Astrocyte (in vitro differentiated cells and primary cell): ENCODE results near the gene EFCC1. TPM values are rescaled to one million over a fixed set of nuclear protein-coding genes. Genes with fewer than 3 reads are reported as not detected.
A peak's percentile ranks its signal among the peaks of the same experiment; 100 is the strongest.

Experiments
- DNase-seq: peaks from one replicate; pipeline ENCODE4 v3.0.0-alpha.2; 2010; ENCODE audit warnings: low read depth
- FAIRE-seq: peaks from 2 replicates; lab custom pipeline; 2011; peaks lifted over from hg19 to GRCh38; lab: Jason Lieb, UNC
- H2AFZ ChIP-seq: 2 replicates; pipeline ENCODE4 v1.6.0; 2012; ENCODE audit warnings: low read depth, low read length, inconsistent platforms
- H3K27ac ChIP-seq: 2 replicates; pipeline ENCODE4 v1.5.1; 2011; ENCODE audit warnings: low read depth, low read length, inconsistent platforms
- H3K27me3 ChIP-seq: 2 replicates; pipeline ENCODE4 v1.6.0; 2011; ENCODE audit warnings: low read length, inconsistent platforms; ENCODE audit not compliant: insufficient read depth
- H3K36me3 ChIP-seq: 2 replicates; pipeline ENCODE4 v1.5.1; 2011; ENCODE audit warnings: low read length, inconsistent platforms; ENCODE audit not compliant: insufficient read depth
- H3K4me1 ChIP-seq: 2 replicates; pipeline ENCODE4 v1.5.1; 2011; ENCODE audit warnings: low read length, inconsistent platforms; ENCODE audit not compliant: insufficient read depth
- H3K4me2 ChIP-seq: 2 replicates; pipeline ENCODE4 v1.6.0; 2012; ENCODE audit warnings: low read length, inconsistent platforms
- H3K4me3 ChIP-seq: 2 replicates; pipeline ENCODE4 v1.5.1; 2011; ENCODE audit warnings: low read depth, mild to moderate bottlenecking, low read length, inconsistent platforms; ENCODE audit not compliant: insufficient read depth
- H3K79me2 ChIP-seq: 2 replicates; pipeline ENCODE4 v1.6.0; 2012; ENCODE audit warnings: mild to moderate bottlenecking, low read length, inconsistent platforms; ENCODE audit not compliant: insufficient read depth
- H3K9ac ChIP-seq: 2 replicates; pipeline ENCODE4 v1.6.0; 2012; ENCODE audit warnings: mild to moderate bottlenecking, low read length, inconsistent platforms
- H3K9me3 ChIP-seq: 2 replicates; pipeline ENCODE4 v1.5.1; 2012; ENCODE audit warnings: low read depth, mild to moderate bottlenecking, low read length, inconsistent platforms; ENCODE audit not compliant: insufficient read depth
- H4K20me1 ChIP-seq: 2 replicates; pipeline ENCODE4 v1.6.0; 2012; ENCODE audit warnings: low read length, inconsistent platforms; ENCODE audit not compliant: insufficient read depth
- H3K27ac Mint-ChIP-seq: one replicate; pipeline ENCODE4 v1.8.0; 2021; ENCODE audit warnings: mild to moderate bottlenecking, mixed read lengths; ENCODE audit not compliant: unreplicated experiment
- H3K27me3 Mint-ChIP-seq: one replicate; pipeline ENCODE4 v1.8.0; 2021; ENCODE audit warnings: low read depth, mixed read lengths; ENCODE audit not compliant: unreplicated experiment
- H3K36me3 Mint-ChIP-seq: one replicate; pipeline ENCODE4 v1.8.0; 2021; ENCODE audit warnings: low read depth, mixed read lengths; ENCODE audit not compliant: unreplicated experiment
- H3K4me1 Mint-ChIP-seq: one replicate; pipeline ENCODE4 v1.8.0; 2021; ENCODE audit warnings: low read depth, mixed read lengths; ENCODE audit not compliant: unreplicated experiment
- H3K4me3 Mint-ChIP-seq: one replicate; pipeline ENCODE4 v1.8.0; 2021; ENCODE audit warnings: mild to moderate bottlenecking, moderate library complexity, mixed read lengths; ENCODE audit not compliant: unreplicated experiment
- H3K9me3 Mint-ChIP-seq: one replicate; pipeline ENCODE4 v1.8.0; 2021; ENCODE audit warnings: mild to moderate bottlenecking, mixed read lengths; ENCODE audit not compliant: unreplicated experiment
- CTCF ChIP-seq: IDR thresholded peaks from 2 replicates; pipeline ENCODE4 v1.5.1; 2011; ENCODE audit warnings: low read depth, mild to moderate bottlenecking, inconsistent platforms, low read length, moderate library complexity; ENCODE audit not compliant: insufficient read depth
- EZH2 ChIP-seq: IDR thresholded peaks from 2 replicates; pipeline ENCODE4 v1.6.1; 2012; ENCODE audit warnings: mild to moderate bottlenecking, low read length, inconsistent platforms; ENCODE audit not compliant: insufficient read depth
- total RNA-seq: library from RNA; stranded (reverse); gene quantifications from 2 replicates; pipeline ENCODE4 v1.2.1, GENCODE V29; 2021

Gene EFCC1
- total RNA-seq, 1 donor from 2014 or later = not detected

GRCh38 chr3:128991355-128991895, 9.7 kb upstream of the EFCC1 start:
- no peaks in the 10 kb centered on the region for H3K79me2 ChIP-seq
- H3K4me3 ChIP-seq = no peak overlapping the region
- no peak overlapping the region for H3K4me3 Mint-ChIP-seq
- H3K4me1 ChIP-seq = no peaks in the 10 kb centered on the region
- H3K9me3 ChIP-seq = no peaks in the 10 kb centered on the region
- no peaks in the 10 kb centered on the region for H3K4me1 Mint-ChIP-seq
- H3K27me3 Mint-ChIP-seq = peaks cover 27% of the 10 kb centered on the region
- H3K9me3 Mint-ChIP-seq = no peaks in the 10 kb centered on the region
- DNase-seq = no peak
- TF ChIP-seq CTCF (no peak), EZH2 (no peak)
- H3K36me3 ChIP-seq = no peaks in the 10 kb centered on the region
- H2AFZ ChIP-seq = no peak overlapping the region
- no peaks in the 10 kb centered on the region for H4K20me1 ChIP-seq
- H3K27me3 ChIP-seq = peaks cover 26% of the 10 kb centered on the region
- H3K27ac ChIP-seq = no peak overlapping the region
- no peak for FAIRE-seq
- no peaks in the 10 kb centered on the region for H3K36me3 Mint-ChIP-seq
- no peak overlapping the region for H3K4me2 ChIP-seq
- no peak overlapping the region for H3K27ac Mint-ChIP-seq
- H3K9ac ChIP-seq = no peak overlapping the region

GRCh38 chr3:128992926-128993460, 8.1 kb upstream of the EFCC1 start:
- Histone ChIP-seq H4K20me1 (no peaks in the 10 kb centered on the region), H3K36me3 (no peaks in the 10 kb centered on the region), H3K9me3 (no peaks in the 10 kb centered on the region), H3K4me3 (no peak overlapping the region), H3K4me2 (peak overlapping the region; percentile 88), H3K4me1 (no peaks in the 10 kb centered on the region), H3K9ac (no peak overlapping the region), H3K27ac (no peak overlapping the region), H3K79me2 (no peaks in the 10 kb centered on the region), H2AFZ (peak overlapping the region; percentile 75), H3K27me3 (peaks cover 31% of the 10 kb centered on the region)
- DNase-seq = no peak
- H3K4me3 Mint-ChIP-seq = peak overlapping the region; percentile 57
- TF ChIP-seq CTCF (no peak), EZH2 (no peak)
- no peaks in the 10 kb centered on the region for H3K36me3 Mint-ChIP-seq
- no peaks in the 10 kb centered on the region for H3K4me1 Mint-ChIP-seq
- no peak overlapping the region for H3K27ac Mint-ChIP-seq
- H3K9me3 Mint-ChIP-seq = no peaks in the 10 kb centered on the region
- H3K27me3 Mint-ChIP-seq = peaks cover 27% of the 10 kb centered on the region
- FAIRE-seq = no peak

- Histone ChIP-seq H3K27me3 (peaks cover 36% of the 10 kb centered on the region), H3K4me2 (peak within 1 kb of the TSS; percentile 88), H3K9me3 (no peaks in the 10 kb centered on the region), H3K27ac (no peak within 1 kb of the TSS), H3K9ac (peak within 1 kb of the TSS; percentile 46), H3K4me3 (peak within 1 kb of the TSS; percentile 46), H3K4me1 (no peaks in the 10 kb centered on the region), H3K36me3 (no peaks in the 10 kb centered on the region), H2AFZ (peak within 1 kb of the TSS; percentile 75), H3K79me2 (no peaks in the 10 kb centered on the region), H4K20me1 (no peaks in the 10 kb centered on the region)
- H3K36me3 Mint-ChIP-seq = no peaks in the 10 kb centered on the region
- H3K27me3 Mint-ChIP-seq = peaks cover 27% of the 10 kb centered on the region
- DNase-seq = peak; percentile 36
- no peak for TF ChIP-seq CTCF
- peak; percentile 82 for TF ChIP-seq EZH2
- peaks cover 6% of the 10 kb centered on the region for H3K4me1 Mint-ChIP-seq
- H3K27ac Mint-ChIP-seq = no peak within 1 kb of the TSS
- no peaks in the 10 kb centered on the region for H3K9me3 Mint-ChIP-seq
- H3K4me3 Mint-ChIP-seq = peak within 1 kb of the TSS; percentile 57
- no peak for FAIRE-seq
These were observed 7.5 kb upstream of the EFCC1 start, which contains the start of gene CFAP92 for GRCh38 chr3:128993461-128994172. Gene CFAP92 (minus strand): TSS chr3:128994076. CDS start chr3:128993304, 772 bp downstream.
